Brain microvascular endothelial cell (primary cell): ENCODE measurements around the gene HDAC8.
A peak's percentile ranks its signal among the peaks of the same experiment; 100 is the strongest.
"Not testable (repeated sequence)": the region's sequence is repeated elsewhere in the genome, so short reads cannot be mapped to it uniquely, and the experiment has no call there.

Source experiments
- DNase-seq: peaks from one replicate; pipeline ENCODE4 v3.0.0-alpha.2; 2020
- H3K27ac ChIP-seq: fragments of 250-450 bp; sonication (Bioruptor Pico); 2 replicates; pipeline ENCODE4 v1.5.1; 2020; ENCODE audit warnings: mild to moderate bottlenecking, moderate library complexity
- H3K27me3 ChIP-seq: fragments of 250-450 bp; sonication (Bioruptor Pico); replicated peaks from 2 replicates; pipeline ENCODE4 v1.5.1; 2020; ENCODE audit warnings: mild to moderate bottlenecking
- H3K36me3 ChIP-seq: fragments of 250-450 bp; sonication (Bioruptor Pico); replicated peaks from 2 replicates; pipeline ENCODE4 v1.5.1; 2020; ENCODE audit warnings: mild to moderate bottlenecking
- H3K4me3 ChIP-seq: 2 replicates; pipeline ENCODE4 v1.5.1; 2011; ENCODE audit warnings: low read depth, mild to moderate bottlenecking, control low read depth, low read length, moderate library complexity
- in situ Hi-C: cut with HindIII; loops from 2 replicates; pipeline ENCODE4 v1.10.0; 2017; ENCODE audit warnings: low sequenced_read_pairs, low pct_ligation_motif_present
- TF ChIP-seq, protein P1 (sequence below): IDR thresholded peaks from 2 replicates; pipeline ENCODE4 v1.5.1; 2011; ENCODE audit warnings: low read depth, mild to moderate bottlenecking, moderate library complexity, low read length, control low read depth, inconsistent platforms; ENCODE audit errors: missing control alignments

The HDAC8 gene

DNA sequence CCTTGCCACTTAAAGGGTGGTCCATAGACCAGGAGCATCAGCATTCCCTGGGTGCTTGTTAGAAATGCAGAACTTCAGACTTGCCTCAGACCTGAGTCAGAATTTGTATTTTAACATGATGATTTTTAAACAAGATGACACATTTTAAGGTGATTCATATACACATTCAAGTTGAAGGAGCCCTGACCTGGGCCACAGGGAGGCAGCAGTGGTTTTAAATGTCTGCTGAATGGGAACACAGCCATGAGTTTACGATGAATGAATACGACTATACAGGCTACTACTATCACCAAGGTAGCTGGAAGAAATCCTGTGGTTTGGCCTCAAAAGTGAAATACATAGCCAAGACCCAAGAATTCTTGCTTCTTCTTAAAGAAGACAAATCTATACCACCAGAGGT lies 2.9 kb downstream of the HDAC8 start:
- Histone ChIP-seq H3K36me3 (peaks cover 14% of the 10 kb centered on the region), H3K27me3 (no peaks in the 10 kb centered on the region), H3K4me3 (no peak overlapping the region), H3K27ac (no peak overlapping the region)
- peak; percentile 63 for DNase-seq
- in situ Hi-C loops: no loop called here
- TF ChIP-seq, protein P1, sequence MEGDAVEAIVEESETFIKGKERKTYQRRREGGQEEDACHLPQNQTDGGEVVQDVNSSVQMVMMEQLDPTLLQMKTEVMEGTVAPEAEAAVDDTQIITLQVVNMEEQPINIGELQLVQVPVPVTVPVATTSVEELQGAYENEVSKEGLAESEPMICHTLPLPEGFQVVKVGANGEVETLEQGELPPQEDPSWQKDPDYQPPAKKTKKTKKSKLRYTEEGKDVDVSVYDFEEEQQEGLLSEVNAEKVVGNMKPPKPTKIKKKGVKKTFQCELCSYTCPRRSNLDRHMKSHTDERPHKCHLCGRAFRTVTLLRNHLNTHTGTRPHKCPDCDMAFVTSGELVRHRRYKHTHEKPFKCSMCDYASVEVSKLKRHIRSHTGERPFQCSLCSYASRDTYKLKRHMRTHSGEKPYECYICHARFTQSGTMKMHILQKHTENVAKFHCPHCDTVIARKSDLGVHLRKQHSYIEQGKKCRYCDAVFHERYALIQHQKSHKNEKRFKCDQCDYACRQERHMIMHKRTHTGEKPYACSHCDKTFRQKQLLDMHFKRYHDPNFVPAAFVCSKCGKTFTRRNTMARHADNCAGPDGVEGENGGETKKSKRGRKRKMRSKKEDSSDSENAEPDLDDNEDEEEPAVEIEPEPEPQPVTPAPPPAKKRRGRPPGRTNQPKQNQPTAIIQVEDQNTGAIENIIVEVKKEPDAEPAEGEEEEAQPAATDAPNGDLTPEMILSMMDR: peak; percentile 42

DNA sequence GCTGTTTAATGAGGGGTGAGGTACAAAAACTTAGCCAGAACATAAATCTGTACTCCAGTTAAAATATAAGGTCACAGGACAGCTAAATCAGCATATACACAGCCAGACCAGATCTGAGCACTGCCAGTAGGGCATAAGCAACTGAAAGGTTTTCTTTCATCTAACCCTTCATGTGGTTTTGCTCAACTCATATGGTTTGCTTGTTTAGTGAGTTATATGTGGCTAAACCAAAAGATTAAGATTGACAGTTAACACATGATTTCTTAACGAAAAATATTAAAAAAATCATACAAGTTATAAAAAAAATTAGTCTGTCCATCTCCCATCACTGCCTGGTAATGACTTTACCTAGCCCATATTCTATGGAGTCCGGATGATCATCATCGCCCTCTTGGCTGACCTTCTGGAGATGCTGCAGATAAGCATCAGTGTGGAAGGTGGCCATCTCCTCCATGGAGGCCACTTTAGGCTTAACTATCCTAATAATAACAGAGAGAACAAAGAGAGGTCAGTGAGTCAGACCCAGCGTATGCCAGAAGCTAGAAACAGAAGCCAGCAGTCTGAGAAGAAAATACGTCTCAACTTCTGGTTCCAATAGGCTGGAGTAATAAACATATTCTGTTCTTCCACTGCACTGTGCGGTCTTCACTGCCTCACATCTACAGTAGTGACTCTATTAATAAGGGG lies 4.1 kb downstream of the HDAC8 start:
- peaks cover 14% of the 10 kb centered on the region for H3K36me3 ChIP-seq
- H3K27ac ChIP-seq: no peak overlapping the region
- no peak overlapping the region for H3K4me3 ChIP-seq
- TF ChIP-seq, protein P1: no peak
- in situ Hi-C loops: no loop called here
- no peaks in the 10 kb centered on the region for H3K27me3 ChIP-seq
- DNase-seq: peak; percentile 56

DNA sequence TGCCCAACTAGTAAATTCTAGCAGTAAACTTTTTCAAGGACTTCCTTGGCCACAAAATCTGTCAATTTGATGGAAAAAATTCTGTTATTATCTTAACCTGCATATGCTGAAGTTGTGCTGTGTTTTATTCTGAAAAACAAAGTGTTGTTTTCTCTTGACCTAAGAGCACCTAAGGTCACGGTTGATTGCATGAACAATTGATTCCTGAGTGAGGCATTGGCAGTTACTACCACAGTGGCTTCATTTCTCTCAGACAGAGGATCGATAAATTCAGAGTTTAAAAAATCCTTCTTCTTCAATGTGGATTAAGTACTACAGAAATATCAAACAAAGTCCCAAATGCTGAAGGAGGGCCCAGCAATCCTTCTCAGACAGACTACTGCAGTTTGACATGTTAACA lies 6.2 kb downstream of the HDAC8 start:
- Histone ChIP-seq H3K36me3 (peaks cover 14% of the 10 kb centered on the region), H3K27me3 (no peaks in the 10 kb centered on the region), H3K27ac (no peak overlapping the region), H3K4me3 (no peak overlapping the region)
- no peak for DNase-seq
- in situ Hi-C loops: no loop called here
- TF ChIP-seq, protein P1: no peak

DNA sequence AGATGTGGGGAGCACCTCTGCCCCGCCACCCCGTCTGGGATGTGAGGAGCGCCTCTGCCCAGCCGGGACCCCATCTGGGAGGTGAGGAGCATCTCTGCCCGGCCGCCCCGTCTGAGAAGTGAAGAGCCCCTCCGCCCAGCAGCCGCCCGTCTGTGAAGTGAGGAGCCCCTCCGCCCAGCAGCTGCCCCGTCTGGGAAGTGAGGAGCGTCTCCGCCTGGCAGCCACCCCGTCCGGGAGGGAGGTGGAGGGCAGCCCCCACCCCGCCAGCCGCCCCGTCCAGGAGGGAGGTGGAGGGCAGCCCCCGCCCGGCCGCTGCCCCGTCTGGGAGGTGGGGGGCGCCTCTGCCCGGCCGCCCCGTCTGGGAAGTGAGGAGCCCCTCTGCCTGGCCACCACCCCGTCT lies 13.0 kb downstream of the HDAC8 start:
- H3K27me3 ChIP-seq, H3K4me3 ChIP-seq, DNase-seq, H3K36me3 ChIP-seq, in situ Hi-C loops, H3K27ac ChIP-seq: not testable (repeated sequence)

DNA sequence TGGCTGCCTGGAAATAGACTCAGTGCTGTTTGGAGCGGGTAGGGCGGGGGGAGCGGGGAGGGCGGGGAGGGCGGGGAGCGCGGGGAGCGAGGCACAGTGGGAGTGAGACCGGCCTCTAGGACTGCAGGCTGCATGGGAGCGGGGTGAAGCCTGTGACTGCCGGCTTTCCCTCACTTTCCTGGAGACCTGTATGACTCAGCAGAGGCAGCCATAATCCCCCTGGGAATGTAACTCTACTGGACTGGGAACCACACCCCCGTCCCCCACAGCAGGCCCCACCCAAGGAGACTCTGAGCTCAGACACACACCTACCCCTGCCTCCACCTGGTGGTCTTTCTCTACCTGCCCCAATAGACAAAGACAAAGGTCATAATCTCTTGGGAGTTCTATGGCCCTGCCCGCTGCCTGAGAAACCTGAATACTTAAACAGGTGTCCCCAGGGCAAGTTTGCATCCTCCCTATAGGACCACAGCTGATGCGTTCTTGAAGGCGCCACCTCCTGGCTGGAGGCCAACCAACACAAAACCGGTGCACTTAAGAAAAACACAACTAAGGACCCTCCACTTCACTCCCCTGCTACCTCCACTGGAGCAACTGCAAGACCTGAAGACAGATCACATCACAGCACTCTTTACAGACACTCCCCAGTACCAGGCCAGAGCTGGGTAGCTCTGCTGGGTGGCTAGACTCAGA lies 18.0 kb downstream of the HDAC8 start:
- in situ Hi-C loops: no loop called here
- DNase-seq: peak; percentile 29
- no peak overlapping the region for H3K27ac ChIP-seq
- no peak overlapping the region for H3K4me3 ChIP-seq
- no peaks in the 10 kb centered on the region for H3K36me3 ChIP-seq
- H3K27me3 ChIP-seq: no peaks in the 10 kb centered on the region
- TF ChIP-seq, protein P1: no peak

DNA sequence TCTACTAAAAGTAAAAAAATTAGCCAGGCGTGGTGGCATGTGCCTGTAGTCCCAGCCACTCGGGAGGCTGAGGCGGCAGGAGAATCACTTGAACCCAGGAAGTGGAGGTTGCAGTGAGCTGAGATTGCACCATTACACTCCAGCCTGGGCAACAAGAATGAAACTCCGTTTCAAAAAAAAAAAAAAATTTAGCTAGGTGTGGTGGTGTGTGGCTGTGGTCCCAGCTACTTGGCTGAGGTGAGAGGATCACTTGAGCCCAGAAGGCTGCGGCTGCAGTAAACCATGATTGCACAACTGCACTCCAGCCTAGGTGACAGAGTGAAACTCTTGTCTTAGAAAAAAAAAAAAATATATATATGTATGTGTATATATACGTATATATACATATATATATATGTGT lies 20.2 kb downstream of the HDAC8 start:
- H3K36me3 ChIP-seq, DNase-seq, H3K4me3 ChIP-seq, H3K27me3 ChIP-seq, in situ Hi-C loops, H3K27ac ChIP-seq: not testable (repeated sequence)
